SK-N-MC (cell line): ENCODE results near the gene BABAM2.
"Not testable (repeated sequence)": the region's sequence is repeated elsewhere in the genome, so short reads cannot be mapped to it uniquely, and the experiment has no call there.

ENCODE experiments used
- EZH2 ChIP-seq: fragments of 200-600 bp; sonication (generic); IDR thresholded peaks from one replicate; pipeline ENCODE4 v1.6.1; 2017; ENCODE audit warnings: antibody characterized with exemption
- POLR2AphosphoS5 ChIP-seq: IDR thresholded peaks from 2 replicates; pipeline ENCODE4 v1.6.1; 2012; ENCODE audit warnings: mild to moderate bottlenecking, low read depth, low read length, borderline replicate concordance

GRCh38 chr2:28255231-28255630 is 364.7 kb downstream of the BABAM2 start:
- not testable (repeated sequence) for TF ChIP-seq POLR2AphosphoS5, EZH2
